ENCODE measurements around the gene LBHD1. TPM values are rescaled to one million over a fixed set of nuclear protein-coding genes. Genes with fewer than 3 reads are reported as not detected.

LBHD1 gene
- total RNA-seq, 1 experiment from 2014 or later = 10.1 TPM

Other genes starting within 250 kb of the LBHD1 start
- gene AHNAK, start 125.5 kb downstream of the LBHD1 start, total RNA-seq (2014; rRNA removed; shearing (Covaris generic)) = 306 and 345 TPM in 2 replicates
- 1,705 and 1,743 TPM in 2 replicates for gene EEF1G, start 98.4 kb downstream of the LBHD1 start, total RNA-seq (2014; rRNA removed; shearing (Covaris generic))
- gene TUT1, start 80.7 kb downstream of the LBHD1 start, total RNA-seq (2014; rRNA removed; shearing (Covaris generic)) = 8.5 and 10.1 TPM in 2 replicates
- gene MTA2, start 70.4 kb downstream of the LBHD1 start, total RNA-seq (2014; rRNA removed; shearing (Covaris generic)) = 128 and 214 TPM in 2 replicates
- gene EML3, start 59.5 kb downstream of the LBHD1 start, total RNA-seq (2014; rRNA removed; shearing (Covaris generic)) = 19.8 and 28.1 TPM in 2 replicates
- 3.1 and 10.4 TPM in 2 replicates for gene ROM1, start 59.0 kb downstream of the LBHD1 start, total RNA-seq (2014; rRNA removed; shearing (Covaris generic))
- 82.5 and 145 TPM in 2 replicates for gene B3GAT3, start 50.3 kb downstream of the LBHD1 start, total RNA-seq (2014; rRNA removed; shearing (Covaris generic))
- 356 and 500 TPM in 2 replicates for gene GANAB, start 25.7 kb downstream of the LBHD1 start, total RNA-seq (2014; rRNA removed; shearing (Covaris generic))
- 26.6 and 26.8 TPM in 2 replicates for gene INTS5, start 19.0 kb downstream of the LBHD1 start, total RNA-seq (2014; rRNA removed; shearing (Covaris generic))
- 103 and 121 TPM in 2 replicates for gene C11orf98, start 7.1 kb downstream of the LBHD1 start, total RNA-seq (2014; rRNA removed; shearing (Covaris generic))
- gene CSKMT, start 7.0 kb downstream of the LBHD1 start, total RNA-seq (2014; rRNA removed; shearing (Covaris generic)) = 9.8 and 15.7 TPM in 2 replicates
- 14.9 and 30.6 TPM in 2 replicates for gene UQCC3, start 594 bp downstream of the LBHD1 start, total RNA-seq (2014; rRNA removed; shearing (Covaris generic))
- 162 and 208 TPM in 2 replicates for gene UBXN1, start 6.8 kb upstream of the LBHD1 start, total RNA-seq (2014; rRNA removed; shearing (Covaris generic))
- gene LRRN4CL, start 17.3 kb upstream of the LBHD1 start, total RNA-seq (2014; rRNA removed; shearing (Covaris generic)) = 0.55 and 0.85 TPM in 2 replicates
- 51.4 and 138 TPM in 2 replicates for gene BSCL2, start 35.2 kb upstream of the LBHD1 start, total RNA-seq (2014; rRNA removed; shearing (Covaris generic))
- not detected in 2 replicates for gene GNG3, start 35.4 kb upstream of the LBHD1 start, total RNA-seq (2014; rRNA removed; shearing (Covaris generic))
- gene HNRNPUL2, start 55.2 kb upstream of the LBHD1 start, total RNA-seq (2014; rRNA removed; shearing (Covaris generic)) = 9.8 and 18.6 TPM in 2 replicates
- 47.6 and 51.3 TPM in 2 replicates for gene TTC9C, start 56.2 kb upstream of the LBHD1 start, total RNA-seq (2014; rRNA removed; shearing (Covaris generic))
- gene ZBTB3, start 81.9 kb upstream of the LBHD1 start, total RNA-seq (2014; rRNA removed; shearing (Covaris generic)) = 8.3 and 10.8 TPM in 2 replicates
- gene POLR2G, start 89.3 kb upstream of the LBHD1 start, total RNA-seq (2014; rRNA removed; shearing (Covaris generic)) = 224 and 259 TPM in 2 replicates
- 19.7 and 28.9 TPM in 2 replicates for gene TAF6L, start 99.1 kb upstream of the LBHD1 start, total RNA-seq (2014; rRNA removed; shearing (Covaris generic))
- gene TMEM179B, start 115.1 kb upstream of the LBHD1 start, total RNA-seq (2014; rRNA removed; shearing (Covaris generic)) = 92.8 and 131 TPM in 2 replicates
- gene TMEM223, start 119.7 kb upstream of the LBHD1 start, total RNA-seq (2014; rRNA removed; shearing (Covaris generic)) = 39.7 and 42.4 TPM in 2 replicates
- gene NXF1, start 133.2 kb upstream of the LBHD1 start, total RNA-seq (2014; rRNA removed; shearing (Covaris generic)) = 33.6 and 33.8 TPM in 2 replicates
- 45.7 and 45.8 TPM in 2 replicates for gene STX5, start 159.8 kb upstream of the LBHD1 start, total RNA-seq (2014; rRNA removed; shearing (Covaris generic))
- gene TEX54, start 160.6 kb upstream of the LBHD1 start, total RNA-seq (2014; rRNA removed; shearing (Covaris generic)) = not detected in 2 replicates
- gene WDR74, start 167.3 kb upstream of the LBHD1 start, total RNA-seq (2014; rRNA removed; shearing (Covaris generic)) = 97.4 and 102 TPM in 2 replicates
- gene SLC3A2, start 208.6 kb upstream of the LBHD1 start, total RNA-seq (2014; rRNA removed; shearing (Covaris generic)) = 452 and 454 TPM in 2 replicates
- not detected in 2 replicates for gene CHRM1, start 249.1 kb upstream of the LBHD1 start, total RNA-seq (2014; rRNA removed; shearing (Covaris generic))